Thyroid gland (tissue), 4 donors: ENCODE data around the gene ETV6.

Experiments used
- POLR2A ChIP-seq, 2 donors: fragments of 450-650 bp; IDR thresholded peaks; one replicate each; pipeline ENCODE4 v1.6.1; 2017; ENCODE audit warnings: antibody characterized with exemption in 2 of 2, mild to moderate bottlenecking in 2 of 2, moderate library complexity in 1 of 2
- TF ChIP-seq, protein P1 (sequence below), 6 experiments: fragments of 200-600 bp in 3 of 6; fragments of 450-650 bp in 3 of 6; sonication (generic) in 3 of 6; IDR thresholded peaks; one replicate each; pipeline ENCODE4 v1.5.1; 2016 to 2019; ENCODE audit warnings: antibody characterized with exemption in 6 of 6, mild to moderate bottlenecking in 2 of 6, inconsistent platforms in 1 of 6, moderate library complexity in 1 of 6

DNA sequence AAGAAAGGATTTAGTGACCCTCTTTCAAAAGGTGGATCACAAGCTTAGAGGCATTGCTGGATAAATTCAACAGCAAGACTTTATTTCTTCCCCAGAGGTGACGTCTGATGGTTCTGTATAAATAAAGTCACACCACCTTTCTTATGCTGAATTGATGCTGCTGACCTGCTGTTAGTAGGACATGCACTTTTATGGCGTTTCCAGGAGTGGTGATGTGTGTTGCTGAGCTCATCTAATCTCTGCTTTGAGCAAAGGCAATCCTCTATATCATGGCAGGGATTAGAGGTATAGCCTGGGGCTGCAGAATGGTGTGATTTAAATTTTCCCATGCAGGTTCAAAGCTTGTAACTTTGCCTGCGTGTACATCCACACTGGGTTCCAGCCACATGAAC is 94.9 kb downstream of the ETV6 start:
- TF ChIP-seq, protein P1, sequence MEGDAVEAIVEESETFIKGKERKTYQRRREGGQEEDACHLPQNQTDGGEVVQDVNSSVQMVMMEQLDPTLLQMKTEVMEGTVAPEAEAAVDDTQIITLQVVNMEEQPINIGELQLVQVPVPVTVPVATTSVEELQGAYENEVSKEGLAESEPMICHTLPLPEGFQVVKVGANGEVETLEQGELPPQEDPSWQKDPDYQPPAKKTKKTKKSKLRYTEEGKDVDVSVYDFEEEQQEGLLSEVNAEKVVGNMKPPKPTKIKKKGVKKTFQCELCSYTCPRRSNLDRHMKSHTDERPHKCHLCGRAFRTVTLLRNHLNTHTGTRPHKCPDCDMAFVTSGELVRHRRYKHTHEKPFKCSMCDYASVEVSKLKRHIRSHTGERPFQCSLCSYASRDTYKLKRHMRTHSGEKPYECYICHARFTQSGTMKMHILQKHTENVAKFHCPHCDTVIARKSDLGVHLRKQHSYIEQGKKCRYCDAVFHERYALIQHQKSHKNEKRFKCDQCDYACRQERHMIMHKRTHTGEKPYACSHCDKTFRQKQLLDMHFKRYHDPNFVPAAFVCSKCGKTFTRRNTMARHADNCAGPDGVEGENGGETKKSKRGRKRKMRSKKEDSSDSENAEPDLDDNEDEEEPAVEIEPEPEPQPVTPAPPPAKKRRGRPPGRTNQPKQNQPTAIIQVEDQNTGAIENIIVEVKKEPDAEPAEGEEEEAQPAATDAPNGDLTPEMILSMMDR (IDR thresholded peaks at IDR 0.05) = no peak
- no peak for TF ChIP-seq POLR2A (IDR thresholded peaks at IDR 0.05)
